ENCODE measurements around the gene GRPEL2. TPM values are rescaled to one million over a fixed set of nuclear protein-coding genes. Genes with fewer than 3 reads are reported as not detected.

The GRPEL2 gene
- total RNA-seq, 1 donor from 2014 or later: 11.6 TPM

Other genes starting within 250 kb of the GRPEL2 start
- 134 TPM for gene ABLIM3, start 204.0 kb upstream of the GRPEL2 start, total RNA-seq
- 46.9 TPM for gene AFAP1L1, start 73.6 kb upstream of the GRPEL2 start, total RNA-seq
- 2.7 TPM for gene PCYOX1L, start 12.5 kb downstream of the GRPEL2 start, total RNA-seq
- gene IL17B, start 33.8 kb downstream of the GRPEL2 start, total RNA-seq: not detected
- 202 TPM for gene CSNK1A1, start 205.9 kb downstream of the GRPEL2 start, total RNA-seq
- gene ARHGEF37, start 236.0 kb downstream of the GRPEL2 start, total RNA-seq: 32.2 TPM